IPS DF 19.7 (cell line): ENCODE data around the gene PLEKHG4B.

Source experiments
- DNase-seq: peaks from one replicate; pipeline ENCODE4 v3.0.0-alpha.2; 2013; ENCODE audit warnings: low read depth, low spot score

Gene PLEKHG4B

DNA sequence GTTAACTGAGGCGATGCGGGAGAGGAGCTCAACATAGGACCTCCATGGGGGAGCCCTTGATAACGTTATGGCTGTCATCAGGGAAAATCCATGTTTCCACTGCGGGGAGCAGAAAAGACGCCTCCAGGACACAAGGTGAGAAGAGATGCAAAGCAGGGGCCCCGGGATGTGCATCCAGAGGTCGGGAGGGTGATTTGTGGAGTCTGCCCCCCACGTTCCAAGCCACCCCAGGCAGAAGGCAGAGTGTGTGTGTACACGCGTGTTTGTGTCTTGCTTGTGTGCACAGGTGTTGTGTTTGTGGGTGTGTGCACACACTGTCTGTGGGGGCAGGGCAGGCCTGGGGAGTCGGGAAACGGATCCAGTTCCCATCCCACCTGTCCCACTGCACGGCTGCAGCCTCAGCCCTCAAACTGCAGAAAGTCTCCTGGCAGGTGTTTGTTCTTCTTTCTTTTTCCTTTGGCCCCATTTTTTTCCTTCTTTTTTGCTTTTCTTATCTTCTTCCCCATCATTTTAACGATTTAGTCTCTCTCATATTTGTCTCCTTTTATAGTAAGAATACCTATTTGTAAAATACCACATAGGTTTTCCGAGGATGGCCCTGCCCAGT lies 17.4 kb upstream of the PLEKHG4B start:
- no peak for DNase-seq

DNA sequence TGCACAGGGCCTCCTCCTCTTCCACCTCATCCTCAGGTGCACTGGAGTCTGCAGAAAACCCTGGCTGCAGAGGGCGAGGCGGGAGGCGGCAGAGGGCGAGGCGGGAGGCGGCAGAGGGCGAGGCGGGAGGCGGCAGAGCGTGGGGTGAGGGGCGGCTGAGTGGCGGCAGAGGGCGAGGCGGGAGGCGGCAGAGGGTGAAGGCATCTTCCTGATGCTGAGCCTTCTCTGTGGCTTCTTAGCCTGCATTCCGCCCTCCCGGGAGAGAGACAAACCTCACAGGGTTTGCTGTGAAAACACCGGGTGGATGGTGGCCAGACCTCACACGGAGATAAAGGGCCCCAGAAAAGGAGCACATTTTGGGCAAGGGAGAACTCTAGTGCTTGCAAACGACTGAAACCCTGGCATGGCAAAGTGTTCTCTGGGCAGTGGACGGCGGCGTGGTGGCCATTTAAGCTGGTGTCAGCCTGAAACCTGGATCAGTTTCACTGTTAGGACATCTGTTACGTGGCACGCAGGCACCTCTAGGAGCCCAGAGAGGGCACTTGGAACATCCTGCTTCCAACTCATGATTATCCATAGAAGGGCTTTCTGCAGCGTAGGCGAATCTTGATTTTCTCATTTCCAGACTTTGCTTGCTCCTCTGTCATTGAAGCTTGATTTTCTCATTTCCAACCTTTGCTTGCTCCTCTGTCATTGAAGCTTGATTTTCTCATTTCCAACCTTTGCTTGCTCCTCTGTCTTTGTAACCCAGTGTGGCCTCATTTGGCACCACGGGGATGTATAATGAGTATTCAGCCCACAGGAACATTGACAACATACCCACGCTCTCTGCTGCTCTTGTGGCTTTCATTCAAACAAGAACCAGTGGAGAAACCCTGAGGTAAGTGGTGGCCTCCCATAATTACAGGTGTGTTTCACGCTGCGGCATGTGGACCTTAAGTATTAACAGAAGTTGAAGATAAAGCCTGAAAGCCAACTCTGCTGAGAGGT lies 16.3 kb upstream of the PLEKHG4B start:
- no peak for DNase-seq

DNA sequence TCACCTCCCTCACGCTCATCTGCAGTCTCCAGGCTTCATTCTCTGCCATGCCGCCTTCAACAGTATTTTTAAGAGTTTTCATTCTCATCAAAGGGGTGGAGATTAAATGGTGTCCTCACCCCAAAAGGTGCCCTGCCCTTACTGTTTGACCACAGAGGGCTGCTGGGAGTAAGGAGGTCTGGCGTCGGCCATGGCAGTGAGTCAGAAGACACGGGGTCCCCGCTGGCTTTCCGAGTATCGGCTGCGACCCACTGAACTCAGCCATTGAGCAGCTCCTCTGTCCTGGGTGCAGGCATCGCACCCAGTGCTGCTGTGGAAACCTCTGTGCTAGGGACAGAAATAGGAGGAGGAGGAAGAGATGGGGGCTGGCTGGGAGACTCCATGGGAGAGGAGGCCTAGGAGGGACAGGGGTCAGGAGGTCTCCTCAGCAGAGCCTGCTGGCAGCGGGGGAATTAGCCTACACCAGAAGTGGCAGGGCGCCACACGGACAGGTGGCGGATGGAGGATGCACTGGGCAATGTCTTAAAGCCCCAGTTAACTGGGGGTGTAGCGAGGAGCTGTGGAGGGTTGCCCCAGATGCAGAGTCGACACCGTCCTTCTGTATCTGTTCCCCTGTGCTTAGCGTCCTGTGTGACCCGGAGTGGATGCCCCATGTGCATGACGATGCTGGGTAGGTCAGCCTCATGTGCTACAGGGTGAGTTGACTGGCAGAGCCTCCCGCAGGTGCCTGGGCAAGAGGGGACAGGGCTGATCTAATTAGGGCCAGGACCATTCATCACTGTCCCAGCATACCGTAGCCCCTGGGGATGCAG lies 15.4 kb upstream of the PLEKHG4B start:
- DNase-seq = no peak

DNA sequence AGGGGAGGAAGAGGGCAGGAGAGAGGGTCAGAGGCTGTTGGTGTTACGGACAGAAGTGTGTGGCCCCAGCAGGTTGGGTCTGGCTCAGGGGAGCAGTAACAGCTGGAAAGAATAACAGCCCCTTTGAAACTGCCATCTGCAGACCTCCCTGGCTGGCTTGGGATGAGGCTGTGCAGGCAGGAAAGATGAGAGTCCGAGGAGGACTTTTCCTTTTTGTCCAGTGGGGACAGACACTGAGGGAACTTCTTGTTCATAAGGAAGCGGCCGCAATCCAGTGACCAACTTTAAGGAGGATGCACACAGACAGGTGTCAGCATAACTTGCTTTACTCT lies 14.8 kb upstream of the PLEKHG4B start:
- no peak for DNase-seq

DNA sequence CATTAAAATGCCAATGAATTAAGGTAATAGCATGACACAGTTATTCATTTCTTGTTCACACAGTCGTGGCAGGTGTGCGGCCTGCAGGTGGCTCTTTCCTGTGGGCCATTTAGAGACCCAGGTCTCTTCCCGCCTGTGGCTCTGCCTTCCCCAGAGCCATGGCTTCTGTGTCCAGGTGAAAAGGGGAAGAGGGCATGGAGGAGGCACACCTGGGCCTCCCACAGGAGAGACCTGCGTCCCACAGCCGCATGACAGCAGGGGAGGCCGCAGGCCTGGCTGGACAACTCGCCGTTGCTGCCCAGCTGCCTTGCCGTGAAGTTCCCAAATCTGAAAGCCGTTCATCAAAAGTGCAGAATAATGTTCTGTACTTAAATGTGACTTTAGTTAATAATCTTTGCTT lies 14.4 kb upstream of the PLEKHG4B start:
- DNase-seq = no peak

DNA sequence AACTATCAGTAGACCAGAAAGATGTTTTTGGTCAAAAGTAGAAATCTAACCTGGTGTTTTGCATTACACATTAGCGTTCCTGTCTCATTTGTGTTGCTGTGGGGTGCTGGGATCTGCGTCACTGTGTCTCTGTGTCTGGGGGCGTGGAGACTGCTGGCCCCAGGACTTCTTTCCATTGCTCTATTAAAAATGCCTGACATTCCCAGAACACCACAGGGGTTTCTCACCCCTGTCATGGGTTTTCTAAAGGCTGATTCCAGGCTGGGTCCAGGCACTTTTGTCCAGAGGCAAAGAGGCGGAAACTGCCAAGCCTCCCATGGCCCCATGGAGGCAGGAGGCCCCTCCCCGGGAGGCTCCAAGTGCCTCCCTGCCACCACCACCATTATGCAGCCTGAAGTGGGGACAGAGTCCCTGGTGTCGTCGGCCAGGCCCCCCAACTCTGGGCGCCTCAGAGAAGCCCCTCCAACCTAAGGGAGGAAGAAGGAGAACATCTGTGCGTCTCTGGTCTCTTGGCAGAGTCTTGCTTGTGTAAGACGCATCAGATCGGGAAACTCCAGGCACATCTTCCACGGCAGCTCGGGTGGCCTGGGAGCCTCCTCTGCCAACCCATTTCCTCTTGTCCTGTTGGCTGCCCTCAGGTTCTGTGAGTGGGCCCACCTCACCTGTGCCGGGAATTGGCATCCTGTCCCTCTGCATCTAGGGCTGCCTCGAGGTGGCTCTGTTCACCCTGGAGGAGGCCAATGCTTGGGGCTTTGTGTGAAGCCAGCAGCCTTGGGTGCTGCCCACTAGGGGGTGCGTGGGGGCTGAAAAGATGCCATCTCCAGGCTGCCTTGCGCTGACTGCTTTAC lies 13.8 kb upstream of the PLEKHG4B start:
- no peak for DNase-seq

DNA sequence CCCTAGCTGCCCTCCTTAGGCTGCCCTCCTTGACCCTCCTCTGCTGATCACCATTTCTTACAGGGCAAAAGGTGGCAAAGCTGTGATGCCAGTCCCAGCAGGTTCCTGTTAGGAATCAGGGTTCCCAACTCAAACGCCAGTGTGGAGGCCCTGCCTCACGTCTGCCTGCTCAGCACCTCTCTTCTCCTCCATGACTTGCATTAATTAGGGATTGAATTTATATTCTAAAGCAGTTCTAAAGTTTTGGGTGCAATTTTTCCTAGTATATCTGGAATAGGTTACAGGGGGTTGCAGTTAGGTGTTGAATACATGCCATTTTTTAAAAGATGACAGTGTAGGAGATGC lies 13.2 kb upstream of the PLEKHG4B start:
- no peak for DNase-seq

DNA sequence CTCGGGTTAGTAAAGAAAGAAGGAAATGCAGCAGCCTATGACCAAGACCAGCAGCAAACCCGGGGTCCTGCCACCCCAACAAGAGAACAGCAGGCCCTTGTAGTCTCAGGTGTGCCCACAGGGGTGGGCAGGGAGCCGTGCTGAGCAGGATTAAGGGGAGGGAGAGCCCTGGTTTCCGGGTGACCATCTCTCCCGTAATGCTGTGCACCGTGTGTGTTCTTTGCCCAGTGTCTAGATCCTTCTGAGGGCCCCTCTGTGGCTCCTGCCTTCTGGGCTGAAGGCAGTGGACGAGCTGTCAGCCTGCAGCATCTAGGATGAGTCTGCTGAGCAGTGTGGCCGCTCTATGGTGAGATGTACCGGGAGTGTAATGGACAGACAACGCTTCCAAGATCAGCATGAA lies 12.7 kb upstream of the PLEKHG4B start:
- no peak for DNase-seq

DNA sequence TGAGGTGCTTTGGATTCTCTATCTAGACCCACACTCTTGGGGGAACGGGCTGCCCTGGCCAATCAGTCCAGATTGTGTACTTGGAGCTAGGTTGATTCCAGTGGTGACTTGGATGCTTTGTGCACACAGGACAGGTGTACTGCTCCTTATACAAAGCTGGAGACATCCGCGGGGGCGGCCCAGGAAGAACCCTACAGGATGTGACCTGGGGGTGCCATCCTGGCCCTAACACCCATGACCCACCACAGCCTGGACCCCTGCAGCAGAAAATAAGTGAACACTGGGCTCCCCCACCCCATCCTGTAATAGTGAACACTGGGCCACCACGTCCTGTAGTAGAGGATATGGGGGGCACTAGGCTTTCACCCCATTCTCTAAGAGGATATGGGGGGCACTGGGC lies 12.1 kb upstream of the PLEKHG4B start:
- DNase-seq = no peak

DNA sequence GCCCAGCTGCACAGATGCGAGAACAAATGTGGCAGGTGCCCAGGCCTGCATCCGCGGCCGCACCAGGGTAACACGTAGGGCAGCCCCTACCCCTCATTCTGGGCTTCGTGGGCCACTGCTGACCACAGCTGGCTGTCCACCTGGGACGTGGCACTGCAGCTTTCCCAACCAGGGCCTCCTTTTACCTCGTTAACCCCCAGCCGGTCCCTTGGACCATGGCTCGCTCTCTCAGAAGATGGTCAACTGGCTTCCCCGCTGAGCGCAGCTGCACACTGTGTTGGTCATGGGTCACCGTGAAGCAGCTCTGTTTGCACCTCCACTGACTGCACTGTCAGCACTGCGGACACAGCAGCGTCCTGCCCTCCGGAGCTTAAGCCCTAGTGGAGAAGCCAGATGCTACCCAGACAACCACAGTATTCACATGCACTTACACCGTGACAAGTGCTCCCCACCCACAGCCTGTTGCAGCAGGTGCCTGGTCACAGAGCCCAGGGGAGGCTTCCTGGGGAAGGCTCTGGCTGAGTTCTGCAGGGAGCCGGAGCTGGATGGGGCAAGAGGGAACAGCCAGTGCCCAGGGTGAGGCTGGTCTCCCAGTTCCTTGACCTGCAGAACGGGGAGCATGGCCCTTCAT lies 10.5 kb upstream of the PLEKHG4B start:
- DNase-seq = no peak

DNA sequence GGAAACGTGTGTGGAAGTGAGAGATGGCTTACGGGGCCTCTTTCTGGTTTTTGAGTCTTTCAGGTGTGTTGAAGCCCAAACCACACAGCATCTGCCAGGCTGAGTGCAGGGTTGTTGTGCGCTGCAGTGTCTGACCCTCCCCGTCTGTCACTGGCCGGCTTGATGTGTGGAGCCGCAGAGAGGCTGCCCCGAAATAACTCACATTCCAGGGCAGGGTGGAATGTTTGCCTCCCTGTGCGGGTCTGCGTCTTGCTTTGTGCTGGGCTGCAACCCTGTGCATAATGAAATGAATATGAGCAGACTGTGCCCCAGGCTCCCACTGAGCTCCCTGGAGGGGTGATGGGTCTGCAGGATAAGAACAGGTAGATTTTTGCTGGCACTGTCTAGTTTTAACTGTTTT lies 9.9 kb upstream of the PLEKHG4B start:
- peak; percentile 76 for DNase-seq

DNA sequence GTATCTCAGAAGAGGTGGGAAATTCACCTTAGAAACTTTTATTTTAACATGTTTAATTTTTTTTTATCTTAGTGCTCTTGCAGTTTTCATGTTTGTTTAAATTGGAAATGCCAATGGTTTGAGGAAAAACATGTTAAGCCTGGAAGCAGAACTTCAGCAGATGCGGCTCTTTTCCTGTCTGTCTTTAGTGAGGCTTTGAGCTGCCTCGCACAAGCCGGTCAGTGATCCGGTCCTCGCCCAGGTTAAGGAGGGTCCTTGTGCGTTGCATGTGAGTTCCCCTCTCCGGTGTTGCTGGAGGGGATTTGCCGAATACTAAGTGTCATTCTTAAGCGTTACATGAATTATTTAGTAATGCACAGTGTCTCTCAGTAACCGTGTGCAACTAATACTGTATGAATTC lies 9.4 kb upstream of the PLEKHG4B start:
- no peak for DNase-seq

DNA sequence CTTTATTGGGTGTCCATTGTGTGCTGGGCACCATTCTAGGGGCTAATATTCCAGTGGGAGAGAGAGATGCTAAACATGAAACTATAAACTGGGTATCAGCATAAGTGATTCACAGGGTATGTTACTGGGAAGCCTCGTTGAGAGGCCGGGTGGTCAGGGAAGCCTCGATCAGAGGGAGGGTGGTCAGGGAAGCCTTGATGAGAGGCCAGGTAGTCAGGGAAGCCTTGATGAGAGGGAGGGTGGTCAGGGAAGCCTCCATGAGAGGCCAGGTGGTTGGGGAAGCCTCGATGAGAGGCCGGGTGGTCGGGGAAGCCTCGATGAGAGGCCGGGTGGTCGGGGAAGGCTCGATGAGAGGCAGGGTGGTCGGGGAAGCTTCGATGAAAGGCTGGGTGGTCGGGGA lies 8.9 kb upstream of the PLEKHG4B start:
- DNase-seq = no peak

DNA sequence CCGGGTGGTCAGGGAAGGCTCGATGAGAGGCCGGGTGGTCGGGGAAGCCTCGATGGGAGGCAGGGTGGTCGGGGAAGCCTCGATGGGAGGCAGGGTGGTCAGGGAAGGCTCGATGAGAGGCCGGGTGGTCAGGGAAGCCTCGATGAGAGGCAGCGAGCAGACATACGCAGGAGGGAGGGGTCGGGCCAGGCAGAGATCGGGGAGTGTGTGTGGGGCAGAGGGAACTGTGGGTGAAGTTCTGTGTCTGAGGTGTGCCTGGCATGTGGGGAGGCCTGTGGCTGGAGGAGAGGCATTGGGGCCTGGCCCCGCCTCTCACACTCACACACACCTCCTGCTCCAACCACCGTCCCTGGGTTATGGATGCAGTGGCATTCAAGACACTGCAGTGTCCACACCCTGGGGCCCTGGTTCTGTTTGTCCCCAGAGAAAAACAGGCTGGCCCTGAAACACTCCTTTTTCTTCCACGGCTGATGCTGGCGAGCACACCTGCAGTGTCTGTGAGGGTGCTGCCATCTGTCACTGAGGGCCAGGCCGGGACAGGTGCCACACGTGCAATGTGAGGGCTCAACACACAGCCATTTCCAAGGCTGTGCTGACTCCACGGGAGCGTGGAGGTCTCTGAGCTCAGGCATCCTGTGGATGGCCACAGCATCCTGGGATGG lies 6.5 kb upstream of the PLEKHG4B start:
- no peak for DNase-seq

DNA sequence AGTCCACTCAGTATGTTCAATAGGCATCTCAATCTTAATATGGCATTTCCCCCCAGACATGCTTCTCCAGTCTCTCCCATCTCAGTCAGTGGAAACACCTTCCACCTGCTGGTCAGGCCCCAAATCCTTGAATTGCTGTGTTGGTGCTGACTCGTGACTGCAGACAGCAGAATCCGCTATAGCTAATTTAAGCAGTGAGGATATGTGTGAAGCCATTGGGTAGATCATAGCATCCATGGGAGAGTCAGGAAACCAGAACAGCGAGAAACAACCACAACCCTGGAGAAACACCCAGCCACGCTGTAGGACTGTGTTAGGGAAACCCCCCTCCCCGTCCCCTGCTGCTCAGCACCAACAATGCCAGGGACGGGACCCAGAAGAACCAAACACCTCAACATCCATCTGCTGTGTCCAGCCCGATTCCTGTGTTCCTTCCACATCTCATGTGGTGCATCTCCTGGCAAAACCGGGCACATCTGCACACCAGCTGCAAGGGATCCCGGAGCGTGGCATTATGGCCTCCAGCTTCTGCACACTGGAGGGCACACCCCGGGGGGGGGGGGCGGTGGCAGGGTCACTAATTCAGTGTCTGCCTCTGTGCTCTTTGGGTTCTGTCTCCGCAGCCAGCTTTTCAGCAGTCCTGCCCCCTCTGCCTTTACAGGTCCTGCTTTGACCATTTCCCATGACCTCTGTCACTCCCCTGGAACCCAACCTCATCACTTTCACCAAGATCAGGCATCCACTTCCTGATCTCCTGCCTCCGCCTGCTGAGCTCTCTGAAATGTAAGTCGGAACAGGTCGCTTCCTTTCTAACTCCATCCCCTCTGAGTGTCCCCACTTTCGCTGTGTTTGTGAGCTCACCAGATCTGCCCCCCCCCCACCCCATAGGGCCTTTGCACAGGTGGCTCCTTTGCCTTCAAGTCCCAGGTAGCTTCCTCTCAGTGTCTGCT lies 2.4 kb upstream of the PLEKHG4B start:
- DNase-seq = no peak

DNA sequence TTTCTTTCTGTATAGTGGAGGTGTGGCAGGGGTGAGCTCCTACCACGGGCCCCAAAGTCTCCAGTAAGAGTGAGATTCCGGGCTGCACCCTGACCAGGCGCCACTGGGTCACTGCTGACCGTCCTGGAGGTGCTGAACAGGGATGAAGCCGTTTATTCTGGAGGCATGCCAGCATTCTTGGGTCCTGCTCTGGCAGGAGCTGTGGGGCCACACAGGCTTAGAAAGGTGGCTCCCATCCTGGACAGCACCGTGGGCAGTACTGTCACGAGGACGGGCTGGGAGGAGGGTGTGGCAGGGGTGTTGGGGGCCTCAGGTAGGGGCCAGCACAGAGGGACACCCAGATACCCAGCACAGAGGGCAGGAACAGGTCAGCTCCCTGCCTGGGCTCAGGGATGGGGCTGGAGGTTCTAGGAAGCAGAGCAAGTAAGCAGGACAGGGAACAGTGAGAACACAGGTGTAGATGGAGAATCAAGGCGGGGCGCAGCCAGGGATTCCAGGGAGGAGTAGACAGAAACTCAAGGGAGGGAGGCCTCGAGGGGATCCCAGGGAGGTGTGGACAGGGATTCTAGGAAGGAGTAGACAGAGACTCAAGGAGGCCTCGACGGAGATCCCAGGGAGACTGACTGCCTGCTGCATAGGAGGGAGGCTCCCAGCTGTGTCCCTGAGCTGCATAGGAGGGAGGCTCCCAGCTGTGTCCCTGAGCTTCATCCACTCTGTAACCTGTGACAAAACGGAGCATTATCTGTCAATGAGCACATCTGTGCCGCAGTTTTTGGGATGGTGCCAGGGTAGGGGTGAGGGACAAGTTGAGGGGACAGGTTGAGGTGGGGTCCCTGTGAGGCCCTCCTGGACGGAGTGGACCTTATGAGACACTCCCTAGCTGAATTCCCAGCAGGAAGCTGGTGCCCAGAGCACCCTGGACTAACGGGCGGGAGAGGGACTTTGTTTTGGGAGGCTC lies 1.1 kb upstream of the PLEKHG4B start:
- no peak for DNase-seq

DNA sequence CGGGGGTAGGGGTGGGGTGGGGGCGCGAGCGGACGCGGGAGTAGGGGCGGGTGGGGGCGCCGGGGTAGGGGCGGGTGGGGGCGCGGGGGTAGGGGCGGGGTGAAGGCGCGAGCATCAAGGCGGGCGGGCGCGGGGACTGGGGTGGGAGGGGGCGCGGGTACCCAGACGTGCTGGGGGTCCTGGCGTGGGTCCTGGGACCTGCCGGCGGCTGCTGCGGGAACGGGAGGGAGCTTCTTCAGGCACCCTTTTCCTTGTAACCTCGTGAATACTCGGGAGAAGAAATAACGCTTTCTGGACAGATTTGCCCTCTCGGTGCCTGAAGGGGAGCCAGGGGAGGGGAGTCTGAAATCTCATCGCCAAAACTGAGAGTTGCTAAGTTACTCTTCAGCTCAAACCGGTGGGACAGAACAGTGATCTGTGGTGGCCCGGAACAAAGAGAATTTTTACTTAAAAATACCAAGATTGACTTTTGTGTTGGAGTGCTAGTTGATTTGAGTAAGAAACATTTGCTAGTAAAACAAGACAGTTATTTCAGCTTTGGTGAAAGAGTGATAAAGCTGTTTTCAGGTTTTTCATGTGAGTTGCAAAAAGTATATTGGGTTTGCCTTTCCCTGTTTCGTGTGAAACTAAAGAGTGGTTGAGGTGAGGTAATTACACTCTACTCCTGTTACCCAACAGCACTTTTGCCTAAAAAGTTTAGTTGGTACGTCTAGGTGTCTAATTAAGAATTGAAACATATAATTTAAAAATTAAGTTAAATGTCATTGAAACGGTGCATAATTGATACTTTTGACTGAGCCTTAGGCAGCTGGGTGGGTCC lies 643 bp downstream of the PLEKHG4B start:
- no peak for DNase-seq
